Duodenal mucosa (tissue), 2 donors: ENCODE results near the gene CTTN.

Experiments
- H3K27ac ChIP-seq: one replicate; pipeline ENCODE4 v1.7.0; 2013; ENCODE audit warnings: low read depth, low read length
- H3K27me3 ChIP-seq, 2 donors: one replicate each; pipeline ENCODE4 v1.7.0; 2013; ENCODE audit warnings: low read length in 2 of 2, control low read depth in 1 of 2; ENCODE audit not compliant: insufficient read depth in 2 of 2, control insufficient read depth in 1 of 2
- H3K36me3 ChIP-seq, 2 donors: one replicate each; pipeline ENCODE4 v1.7.0; 2013; ENCODE audit warnings: low read length in 2 of 2, control low read depth in 1 of 2; ENCODE audit not compliant: insufficient read depth in 2 of 2, control insufficient read depth in 1 of 2
- H3K4me1 ChIP-seq, 2 donors: one replicate each; pipeline ENCODE4 v1.7.0; 2013; ENCODE audit warnings: low read length in 2 of 2, control low read depth in 1 of 2; ENCODE audit not compliant: insufficient read depth in 2 of 2, control insufficient read depth in 1 of 2
- H3K4me3 ChIP-seq, 2 donors: one replicate each; pipeline ENCODE4 v1.7.0; 2013; ENCODE audit warnings: low read length in 2 of 2, low read depth in 1 of 2
- H3K9ac ChIP-seq, 2 donors: one replicate each; pipeline ENCODE4 v1.7.0; 2013; ENCODE audit warnings: low read length in 2 of 2, low read depth in 1 of 2
- H3K9me3 ChIP-seq, 2 donors: one replicate each; pipeline ENCODE4 v1.7.0; 2013; ENCODE audit warnings: low read length in 2 of 2, control low read depth in 1 of 2; ENCODE audit not compliant: control insufficient read depth in 1 of 2

Gene CTTN

GRCh38 chr11:70397983-70398833, at the start of gene CTTN:
TSS of gene CTTN (plus strand) at chr11:70398529. CDS start at chr11:70407298, 8,769 bp downstream.
- H3K4me3 ChIP-seq, result peak within 1 kb of the TSS; percentile 86 to 92
- H3K4me1 ChIP-seq, result peaks cover 19 to 27% of the 10 kb centered on the region in 2 donors
- peak within 1 kb of the TSS; percentile 70 to 71 for H3K9ac ChIP-seq
- no peaks in the 10 kb centered on the region for H3K36me3 ChIP-seq
- peaks cover 0 to 8% of the 10 kb centered on the region in 2 donors for H3K27me3 ChIP-seq
- H3K27ac ChIP-seq, result peak within 1 kb of the TSS; percentile 71
- no peaks in the 10 kb centered on the region for H3K9me3 ChIP-seq

DNA sequence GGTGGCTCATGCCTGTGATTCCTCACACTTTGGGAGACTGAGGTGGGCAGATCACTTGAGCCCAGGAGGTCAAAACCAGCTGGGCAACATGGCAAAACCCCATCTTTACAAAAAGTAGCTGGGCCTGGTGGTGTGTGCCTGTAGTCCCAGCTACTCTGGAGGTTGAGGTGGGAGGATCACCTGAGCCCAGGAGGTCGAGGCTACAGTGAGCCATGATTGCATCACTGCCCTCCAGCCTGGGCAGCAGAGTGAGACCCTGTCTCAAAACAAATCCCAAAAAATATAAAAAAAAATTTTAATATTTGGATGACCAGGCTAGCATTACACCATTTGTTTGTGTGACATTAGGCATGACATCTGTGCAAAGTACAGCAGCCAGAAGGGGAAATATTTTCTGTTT, 49.7 kb upstream of the CTTN start:
- Histone ChIP-seq H3K36me3 (peaks cover 26 to 55% of the 10 kb centered on the region in 2 donors), H3K27me3 (no peaks in the 10 kb centered on the region), H3K4me1 (no peaks in the 10 kb centered on the region), H3K9ac (no peak overlapping the region), H3K9me3 (no peaks in the 10 kb centered on the region), H3K27ac (no peak overlapping the region), H3K4me3 (no peak overlapping the region)

GRCh38 chr11:70351646-70352045, 46.7 kb upstream of the CTTN start:
- peaks cover 32 to 61% of the 10 kb centered on the region in 2 donors for H3K36me3 ChIP-seq

GRCh38 chr11:70352100-70352499, 46.2 kb upstream of the CTTN start:
- Histone ChIP-seq H3K9ac (no peak overlapping the region), H3K9me3 (no peaks in the 10 kb centered on the region), H3K36me3 (peaks cover 36 to 66% of the 10 kb centered on the region in 2 donors), H3K27ac (no peak overlapping the region), H3K4me3 (no peak overlapping the region), H3K4me1 (no peaks in the 10 kb centered on the region), H3K27me3 (no peaks in the 10 kb centered on the region)

More at GRCh38 chr11:70351646-70352045, 46.7 kb upstream of the CTTN start:
- Histone ChIP-seq H3K27ac (no peak overlapping the region), H3K9ac (no peak overlapping the region), H3K4me3 (no peak overlapping the region), H3K9me3 (no peaks in the 10 kb centered on the region), H3K4me1 (no peaks in the 10 kb centered on the region), H3K27me3 (no peaks in the 10 kb centered on the region)

DNA sequence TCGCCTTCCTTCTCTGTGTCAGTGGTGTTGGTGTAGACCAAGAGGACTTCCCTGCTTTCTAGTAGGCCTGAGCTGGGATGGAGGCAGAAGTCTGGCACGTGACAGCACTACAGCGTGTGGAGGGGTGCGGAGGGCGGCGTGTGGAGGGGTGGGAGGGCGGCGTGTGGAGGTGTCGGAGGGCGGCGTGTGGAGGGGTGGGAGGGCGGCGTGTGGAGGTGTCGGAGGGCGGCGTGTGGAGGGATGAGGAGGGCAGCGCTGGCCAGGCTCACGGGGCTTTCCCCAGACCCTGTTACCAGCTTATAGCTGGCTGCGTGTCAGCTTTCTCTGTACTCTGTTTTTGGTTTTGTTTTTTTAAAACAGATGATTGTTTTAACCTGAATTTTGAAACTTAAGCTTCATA, 45.7 kb upstream of the CTTN start:
- no peak overlapping the region for H3K9ac ChIP-seq
- H3K9me3 ChIP-seq, result no peaks in the 10 kb centered on the region
- no peaks in the 10 kb centered on the region for H3K4me1 ChIP-seq
- H3K4me3 ChIP-seq, result no peak overlapping the region
- no peaks in the 10 kb centered on the region for H3K27me3 ChIP-seq
- peaks cover 37 to 64% of the 10 kb centered on the region in 2 donors for H3K36me3 ChIP-seq
- H3K27ac ChIP-seq, result no peak overlapping the region

DNA sequence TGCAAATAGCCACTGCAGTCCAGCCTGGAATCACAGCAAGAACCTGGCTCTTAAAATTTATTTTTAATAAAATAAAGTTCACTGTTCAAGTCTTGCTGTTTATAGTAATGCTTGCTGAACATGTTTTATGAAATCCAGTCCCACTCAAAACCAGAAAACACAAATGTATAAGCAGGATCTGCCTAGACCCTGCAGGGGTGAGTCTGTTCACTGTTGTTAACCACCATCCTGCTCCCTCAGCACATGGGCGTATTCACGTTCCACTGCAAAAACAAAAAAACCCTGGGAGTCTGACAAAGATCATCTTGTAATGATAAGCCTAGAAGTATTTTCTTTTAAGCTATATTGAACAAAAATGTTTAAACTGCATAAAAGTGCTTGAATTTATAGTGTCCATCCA, 45.0 kb upstream of the CTTN start:
- Histone ChIP-seq H3K4me3 (no peak overlapping the region), H3K27me3 (no peaks in the 10 kb centered on the region), H3K9ac (no peak overlapping the region), H3K36me3 (peaks cover 34 to 63% of the 10 kb centered on the region in 2 donors), H3K9me3 (no peaks in the 10 kb centered on the region), H3K27ac (no peak overlapping the region), H3K4me1 (no peaks in the 10 kb centered on the region)

DNA sequence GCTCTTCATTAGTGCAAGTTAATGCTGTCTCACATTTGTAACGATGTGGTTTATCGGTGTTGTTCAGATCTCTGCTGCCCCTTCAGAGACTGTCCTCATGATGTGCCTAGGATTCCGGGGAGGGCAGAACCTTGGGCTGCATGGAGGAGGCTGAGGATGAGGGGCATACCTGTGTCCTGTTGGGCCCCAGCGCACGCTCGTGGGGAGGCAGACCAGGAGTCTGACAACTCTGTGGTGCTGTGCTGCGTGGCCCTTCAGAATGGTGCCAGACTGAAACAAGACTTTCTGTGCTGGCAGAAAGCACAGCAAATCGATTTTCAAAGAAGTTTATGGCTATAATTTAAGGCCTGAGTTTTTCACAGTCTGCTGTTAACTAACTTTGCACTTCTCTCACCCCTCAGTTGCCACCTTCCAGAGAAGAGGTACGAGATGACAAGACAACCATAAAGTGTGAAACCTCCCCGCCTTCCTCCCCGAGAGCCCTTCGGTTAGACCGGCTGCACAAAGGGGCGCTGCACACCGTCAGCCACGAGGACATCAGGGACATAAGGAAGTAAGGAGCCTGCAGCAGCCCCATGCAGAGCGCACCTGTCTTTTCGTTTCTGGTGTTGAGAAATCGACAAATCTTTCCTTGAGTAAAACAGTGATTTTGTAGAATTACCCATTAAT, 44.3 kb upstream of the CTTN start:
- Histone ChIP-seq H3K27me3 (no peaks in the 10 kb centered on the region), H3K9ac (no peak overlapping the region), H3K36me3 (peaks cover 34 to 62% of the 10 kb centered on the region in 2 donors), H3K4me3 (no peak overlapping the region), H3K4me1 (no peaks in the 10 kb centered on the region), H3K9me3 (no peaks in the 10 kb centered on the region), H3K27ac (no peak overlapping the region)

DNA sequence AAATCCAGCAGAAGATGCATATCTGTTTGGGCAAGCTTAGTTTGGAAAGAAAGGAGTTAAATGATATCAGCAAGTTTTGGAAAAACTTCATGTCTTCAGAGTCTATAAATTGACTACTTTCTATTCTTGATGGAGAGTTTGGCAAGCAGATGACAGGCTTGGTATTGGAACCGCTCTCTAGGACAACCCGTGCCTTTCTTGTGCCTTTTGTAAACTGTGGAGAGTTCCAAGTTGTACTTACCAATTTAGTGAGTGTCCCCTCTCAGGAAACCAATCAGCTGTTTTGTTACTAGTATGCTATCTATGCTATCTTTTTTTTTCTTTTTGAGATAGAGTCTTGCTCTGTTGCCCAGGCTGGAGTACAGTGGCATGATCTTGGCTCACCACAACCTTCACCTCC, 43.7 kb upstream of the CTTN start:
- Histone ChIP-seq H3K9ac (no peak overlapping the region), H3K9me3 (no peaks in the 10 kb centered on the region), H3K4me1 (no peaks in the 10 kb centered on the region), H3K27me3 (no peaks in the 10 kb centered on the region), H3K36me3 (peaks cover 34 to 62% of the 10 kb centered on the region in 2 donors), H3K4me3 (no peak overlapping the region), H3K27ac (no peak overlapping the region)

GRCh38 chr11:70358753-70359152, 39.6 kb upstream of the CTTN start:
- Histone ChIP-seq H3K4me3 (no peak overlapping the region), H3K9me3 (no peaks in the 10 kb centered on the region), H3K27me3 (no peaks in the 10 kb centered on the region), H3K4me1 (no peaks in the 10 kb centered on the region), H3K36me3 (peaks cover 33 to 80% of the 10 kb centered on the region in 2 donors), H3K9ac (no peak overlapping the region), H3K27ac (no peak overlapping the region)

- H3K9ac ChIP-seq, result no peak overlapping the region
- H3K9me3 ChIP-seq, result no peaks in the 10 kb centered on the region
- H3K4me3 ChIP-seq, result no peak overlapping the region
- H3K27ac ChIP-seq, result no peak overlapping the region
- no peaks in the 10 kb centered on the region for H3K27me3 ChIP-seq
- peaks cover 33 to 76% of the 10 kb centered on the region in 2 donors for H3K36me3 ChIP-seq
- H3K4me1 ChIP-seq, result no peaks in the 10 kb centered on the region
Observed at GRCh38 chr11:70359451-70360205, 38.7 kb upstream of the CTTN start.
